H9 (cell line): Measurements from ENCODE around the gene HNRNPA3. TPM values are rescaled to one million over a fixed set of nuclear protein-coding genes. Genes with fewer than 3 reads are reported as not detected.

Source experiments
- DNase-seq: peaks from one replicate; pipeline ENCODE4 v3.0.0-alpha.2; 2017
- H2AFZ ChIP-seq: one replicate; pipeline ENCODE4 v1.6.1; 2013; ENCODE audit warnings: mild to moderate bottlenecking, low read length, control low read depth, moderate library complexity
- H2AK5ac ChIP-seq: 2 replicates; pipeline ENCODE4 v1.6.1; 2013; ENCODE audit warnings: low read length, control low read depth, mixed read lengths; ENCODE audit not compliant: insufficient read length
- H2BK120ac ChIP-seq: one replicate; pipeline ENCODE4 v1.6.1; 2013; ENCODE audit warnings: low read depth, mild to moderate bottlenecking, low read length, control low read depth, inconsistent platforms; ENCODE audit not compliant: poor library complexity, severe bottlenecking
- H2BK12ac ChIP-seq: 2 replicates; pipeline ENCODE4 v1.6.1; 2013; ENCODE audit warnings: low read length, control low read depth, mixed read lengths, low read depth; ENCODE audit not compliant: insufficient read length
- H2BK15ac ChIP-seq: 2 replicates; pipeline ENCODE4 v1.6.1; 2013; ENCODE audit warnings: low read depth, low read length, control low read depth
- H2BK20ac ChIP-seq: one replicate; pipeline ENCODE4 v1.6.1; 2013; ENCODE audit warnings: low read depth, mild to moderate bottlenecking, low read length, control low read depth, inconsistent platforms; ENCODE audit not compliant: poor library complexity, severe bottlenecking
- H2BK5ac ChIP-seq: 2 replicates; pipeline ENCODE4 v1.6.1; 2013; ENCODE audit warnings: low read length, control low read depth, mixed read lengths; ENCODE audit not compliant: insufficient read length
- H3K14ac ChIP-seq: 2 replicates; pipeline ENCODE4 v1.6.1; 2013; ENCODE audit warnings: low read length, control low read depth; ENCODE audit not compliant: insufficient read depth
- H3K18ac ChIP-seq: 2 replicates; pipeline ENCODE4 v1.6.1; 2013; ENCODE audit warnings: low read depth, mild to moderate bottlenecking, mixed read lengths, low read length, control low read depth; ENCODE audit not compliant: insufficient read length
- H3K23ac ChIP-seq: 2 replicates; pipeline ENCODE4 v1.6.1; 2013; ENCODE audit warnings: low read length, control low read depth, mixed read lengths, low read depth; ENCODE audit not compliant: insufficient read length
- H3K23me2 ChIP-seq: 2 replicates; pipeline ENCODE4 v1.6.1; 2013; ENCODE audit warnings: low read depth, mild to moderate bottlenecking, mixed read lengths, low read length, control low read depth; ENCODE audit not compliant: insufficient read length, poor library complexity, severe bottlenecking
- H3K27ac ChIP-seq: 2 replicates; pipeline ENCODE4 v1.5.1; 2013; ENCODE audit warnings: low read length, control low read depth, mixed read lengths, low read depth; ENCODE audit not compliant: insufficient read length
- H3K27me3 ChIP-seq: 2 replicates; pipeline ENCODE4 v1.6.1; 2013; ENCODE audit warnings: low read length, control low read depth, inconsistent platforms; ENCODE audit not compliant: insufficient read depth
- H3K4ac ChIP-seq: 2 replicates; pipeline ENCODE4 v1.6.1; 2013; ENCODE audit warnings: low read depth, mild to moderate bottlenecking, control low read depth, inconsistent platforms, low read length, moderate library complexity
- H3K4me1 ChIP-seq: 2 replicates; pipeline ENCODE4 v1.6.1; 2013; ENCODE audit warnings: low read length, control low read depth, inconsistent platforms; ENCODE audit not compliant: insufficient read depth
- H3K4me2 ChIP-seq: 2 replicates; pipeline ENCODE4 v1.6.1; 2013; ENCODE audit warnings: low read length, control low read depth, mixed read lengths; ENCODE audit not compliant: insufficient read length, insufficient read depth
- H3K56ac ChIP-seq: 2 replicates; pipeline ENCODE4 v1.6.1; 2013; ENCODE audit warnings: low read depth, mild to moderate bottlenecking, mixed read lengths, low read length, control low read depth; ENCODE audit not compliant: insufficient read length
- H3K79me1 ChIP-seq: 2 replicates; pipeline ENCODE4 v1.6.1; 2013; ENCODE audit warnings: low read depth, mild to moderate bottlenecking, moderate library complexity, low read length, control low read depth, inconsistent platforms; ENCODE audit not compliant: insufficient read depth, poor library complexity, severe bottlenecking
- H3K79me2 ChIP-seq: 2 replicates; pipeline ENCODE4 v1.6.1; 2013; ENCODE audit warnings: low read length, control low read depth, inconsistent platforms; ENCODE audit not compliant: insufficient read depth
- H3K9ac ChIP-seq: 2 replicates; pipeline ENCODE4 v1.6.1; 2013; ENCODE audit warnings: low read length, control low read depth, mixed read lengths; ENCODE audit not compliant: insufficient read length; ENCODE audit errors: extremely low read depth
- H3K9me3 ChIP-seq: one replicate; pipeline ENCODE4 v1.6.1; 2013; ENCODE audit warnings: low read depth, low read length, inconsistent platforms; ENCODE audit not compliant: control insufficient read depth
- H3T11ph ChIP-seq: one replicate; pipeline ENCODE4 v1.6.1; 2013; ENCODE audit warnings: mild to moderate bottlenecking, low read length, control low read depth, inconsistent platforms
- H4K20me1 ChIP-seq: one replicate; pipeline ENCODE4 v1.6.1; 2013; ENCODE audit not compliant: control insufficient read depth, insufficient read length, insufficient read depth
- H4K5ac ChIP-seq: 2 replicates; pipeline ENCODE4 v1.6.1; 2013; ENCODE audit warnings: low read depth, mild to moderate bottlenecking, mixed read lengths, low read length, control low read depth; ENCODE audit not compliant: insufficient read length
- H4K8ac ChIP-seq: replicated peaks from 2 replicates; pipeline ENCODE4 v1.6.1; 2013; ENCODE audit warnings: low read length, control low read depth, mixed read lengths, low read depth; ENCODE audit not compliant: insufficient read length
- H4K91ac ChIP-seq: 2 replicates; pipeline ENCODE4 v1.6.1; 2013; ENCODE audit warnings: low read depth, mild to moderate bottlenecking, moderate library complexity, mixed read lengths, low read length, control low read depth; ENCODE audit not compliant: insufficient read length
- H3K27ac Mint-ChIP-seq, 3 experiments: 2 replicates in 2 of 3; 3 replicates in 1 of 3; pipeline ENCODE4 v1.8.0; 2020 to 2021; ENCODE audit warnings: mixed read lengths in 3 of 3, mild to moderate bottlenecking in 1 of 3, moderate library complexity in 1 of 3
- H3K27me3 Mint-ChIP-seq: 2 replicates; pipeline ENCODE4 v1.8.0; 2021; ENCODE audit warnings: low read depth, mild to moderate bottlenecking, moderate library complexity, mixed read lengths
- H3K36me3 Mint-ChIP-seq, 3 experiments: 2 replicates in 2 of 3; 3 replicates in 1 of 3; pipeline ENCODE4 v1.8.0; 2020 to 2021; ENCODE audit warnings: low read depth in 3 of 3, mixed read lengths in 3 of 3; ENCODE audit not compliant: insufficient read depth in 1 of 3
- H3K4me1 Mint-ChIP-seq, 2 experiments: 2 replicates each; pipeline ENCODE4 v1.8.0; 2020; ENCODE audit warnings: mixed read lengths in 2 of 2
- H3K4me3 Mint-ChIP-seq, 2 experiments: 2 replicates in 1 of 2; 3 replicates in 1 of 2; pipeline ENCODE4 v1.8.0; 2020 to 2021; ENCODE audit warnings: mild to moderate bottlenecking in 2 of 2, mixed read lengths in 2 of 2, moderate library complexity in 1 of 2
- H3K9me3 Mint-ChIP-seq, 2 experiments: 2 replicates in 1 of 2; 3 replicates in 1 of 2; pipeline ENCODE4 v1.8.0; 2020; ENCODE audit warnings: mild to moderate bottlenecking in 2 of 2, mixed read lengths in 2 of 2, moderate library complexity in 1 of 2
- WGBS: extraction: QIAGEN DNeasy Blood & Tissue Kit; methylation state at CpG from one replicate; pipeline ENCODE4 v1.1.7; 2013; ENCODE audit warnings: missing lambda C conversion rate, low lambda C conversion rate, mixed read lengths; ENCODE audit not compliant: insufficient read length; ENCODE audit errors: extremely low coverage; 5-methylcytosine and 5-hydroxymethylcytosine counted together
- total RNA-seq: library from RNA; stranded (reverse); gene quantifications from 2 replicates; pipeline ENCODE4 v1.2.1, GENCODE V29; 2021
- TF ChIP-seq, protein P1 (sequence below): fragments of 200-600 bp; sonication (generic); conservative IDR thresholded peaks from 3 replicates; pipeline ENCODE4 v1.8.0; 2021; ENCODE audit warnings: antibody characterized with exemption, mild to moderate bottlenecking

Gene HNRNPA3
- total RNA-seq, 1 experiment from 2014 or later: 405 TPM

DNA sequence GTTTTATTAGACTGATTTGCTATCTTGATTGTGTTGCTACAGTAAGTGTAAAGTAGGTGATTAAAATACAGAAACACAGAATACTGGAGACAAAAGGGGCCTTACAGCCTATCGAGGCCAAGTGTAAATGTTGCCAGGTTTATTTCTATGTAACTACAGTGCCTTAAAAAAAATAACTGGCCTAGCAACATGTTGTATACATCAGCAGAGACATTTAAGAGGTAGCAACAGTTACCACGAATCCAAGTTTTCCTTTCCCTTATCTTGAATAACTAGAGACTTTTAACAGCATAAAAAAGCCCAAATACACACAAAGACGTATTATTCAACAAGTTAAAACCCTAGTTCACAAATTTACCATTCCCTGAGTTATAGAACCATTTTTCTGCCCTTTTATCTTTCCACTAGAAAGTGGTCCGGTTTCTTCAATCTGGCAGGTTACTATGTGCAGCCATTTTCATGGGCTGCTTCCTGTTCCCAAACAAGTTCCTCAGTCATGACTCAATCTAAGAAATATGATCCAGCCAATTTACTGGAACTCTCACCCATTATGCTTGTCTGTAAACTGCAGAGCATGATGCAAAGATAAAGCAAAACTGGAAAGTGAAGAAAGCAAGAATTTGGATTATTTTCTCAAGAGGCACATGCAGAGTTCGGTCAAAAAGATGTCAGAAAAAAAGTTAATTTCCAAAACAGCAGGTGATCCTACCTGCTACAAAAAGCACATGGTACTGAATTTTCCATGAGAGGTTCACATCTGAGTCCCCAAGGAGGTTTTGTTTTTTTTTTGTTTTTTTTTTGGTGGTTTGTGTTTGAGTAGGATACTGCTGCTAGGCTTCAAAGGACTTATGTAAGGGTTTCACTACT lies 29.8 kb downstream of the HNRNPA3 start:
- Histone ChIP-seq H4K91ac (no peak overlapping the region), H2AK5ac (no peak overlapping the region), H4K8ac (no peak overlapping the region), H3K4ac (no peak overlapping the region), H4K5ac (no peak overlapping the region), H3K27me3 (no peaks in the 10 kb centered on the region), H3K9me3 (no peaks in the 10 kb centered on the region), H2AFZ (no peak overlapping the region), H4K20me1 (peaks cover 2% of the 10 kb centered on the region), H3K23ac (no peak overlapping the region), H3T11ph (no peak overlapping the region), H3K18ac (no peak overlapping the region), H3K27ac (no peak overlapping the region), H3K4me2 (no peak overlapping the region), H3K4me1 (peaks cover 12% of the 10 kb centered on the region; the same call in 1 of the 2 replicates), H3K14ac (no peak overlapping the region), H2BK20ac (no peak overlapping the region), H2BK120ac (no peak overlapping the region), H2BK12ac (no peak overlapping the region), H2BK15ac (no peak overlapping the region), H3K9ac (no peak overlapping the region), H3K79me1 (peaks cover 7% of the 10 kb centered on the region), H2BK5ac (no peak overlapping the region), H3K23me2 (no peaks in the 10 kb centered on the region), H3K79me2 (peaks cover 27% of the 10 kb centered on the region; the same call in 1 of the 2 replicates), H3K56ac (no peak overlapping the region)
- peak overlapping the region in 2 of 3 experiments; percentile 46 to 48; a peak in 5 of 7 replicates for H3K27ac Mint-ChIP-seq
- no peak for DNase-seq
- H3K4me3 Mint-ChIP-seq: no peak overlapping the region
- peaks cover 51 to 54% of the 10 kb centered on the region in 2 experiments for H3K4me1 Mint-ChIP-seq
- TF ChIP-seq, protein P1, sequence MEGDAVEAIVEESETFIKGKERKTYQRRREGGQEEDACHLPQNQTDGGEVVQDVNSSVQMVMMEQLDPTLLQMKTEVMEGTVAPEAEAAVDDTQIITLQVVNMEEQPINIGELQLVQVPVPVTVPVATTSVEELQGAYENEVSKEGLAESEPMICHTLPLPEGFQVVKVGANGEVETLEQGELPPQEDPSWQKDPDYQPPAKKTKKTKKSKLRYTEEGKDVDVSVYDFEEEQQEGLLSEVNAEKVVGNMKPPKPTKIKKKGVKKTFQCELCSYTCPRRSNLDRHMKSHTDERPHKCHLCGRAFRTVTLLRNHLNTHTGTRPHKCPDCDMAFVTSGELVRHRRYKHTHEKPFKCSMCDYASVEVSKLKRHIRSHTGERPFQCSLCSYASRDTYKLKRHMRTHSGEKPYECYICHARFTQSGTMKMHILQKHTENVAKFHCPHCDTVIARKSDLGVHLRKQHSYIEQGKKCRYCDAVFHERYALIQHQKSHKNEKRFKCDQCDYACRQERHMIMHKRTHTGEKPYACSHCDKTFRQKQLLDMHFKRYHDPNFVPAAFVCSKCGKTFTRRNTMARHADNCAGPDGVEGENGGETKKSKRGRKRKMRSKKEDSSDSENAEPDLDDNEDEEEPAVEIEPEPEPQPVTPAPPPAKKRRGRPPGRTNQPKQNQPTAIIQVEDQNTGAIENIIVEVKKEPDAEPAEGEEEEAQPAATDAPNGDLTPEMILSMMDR: no peak
- no peaks in the 10 kb centered on the region for H3K9me3 Mint-ChIP-seq
- H3K27me3 Mint-ChIP-seq: no peaks in the 10 kb centered on the region
- WGBS: no CpG with 5 or more reads among the region's 5 CpGs
- H3K36me3 Mint-ChIP-seq: no peaks in the 10 kb centered on the region; a peak in 3 of 7 replicates
